Upper lobe of left lung (tissue), 6 donors: ENCODE measurements around the gene SPDEF. TPM values are rescaled to one million over a fixed set of nuclear protein-coding genes. Genes with fewer than 3 reads are reported as not detected.

Source experiments
- ATAC-seq, 2 donors: fragments of 200-7000 bp; cut with Tn5 transposase; one replicate each; pipeline ENCODE4 v1.9.1; 2022; ENCODE audit warnings: mild to moderate bottlenecking in 2 of 2, moderate library complexity in 2 of 2; ENCODE audit not compliant: low FRiP score in 2 of 2
- DNase-seq, 2 donors: peaks; one replicate each; pipeline ENCODE4 v3.0.0-alpha.2; 2019 to 2020
- H3K27ac ChIP-seq, 4 donors: fragments of 200-600 bp; sonication (generic); one replicate each; pipeline ENCODE4 v1.5.1; 2016 to 2019
- H3K27me3 ChIP-seq, 4 donors: fragments of 200-600 bp; sonication (generic); one replicate each; pipeline ENCODE4 v1.5.1; 2017 to 2019
- H3K36me3 ChIP-seq, 4 donors: fragments of 200-600 bp; sonication (generic); one replicate each; pipeline ENCODE4 v1.5.1; 2016 to 2019
- H3K4me1 ChIP-seq, 4 donors: fragments of 200-600 bp; sonication (generic); one replicate each; pipeline ENCODE4 v1.5.1; 2018 to 2019
- H3K4me3 ChIP-seq, 4 donors: fragments of 200-600 bp; sonication (generic); one replicate each; pipeline ENCODE4 v1.5.1; 2017 to 2019; ENCODE audit warnings: mild to moderate bottlenecking in 2 of 4, moderate library complexity in 1 of 4
- H3K9me3 ChIP-seq, 4 donors: fragments of 200-600 bp; sonication (generic); one replicate each; pipeline ENCODE4 v1.5.1; 2018 to 2019
- EP300 ChIP-seq, 4 donors: sonication (generic); formaldehyde crosslinking; IDR thresholded peaks; one replicate each; pipeline ENCODE4 v1.5.1; 2017; ENCODE audit warnings: antibody characterized with exemption in 4 of 4, control low read depth in 2 of 4
- POLR2A ChIP-seq, 4 donors: fragments of 450-650 bp; IDR thresholded peaks; one replicate each; pipeline ENCODE4 v1.5.1; 2016 to 2017; ENCODE audit warnings: antibody characterized with exemption in 4 of 4, mild to moderate bottlenecking in 2 of 4
- POLR2AphosphoS5 ChIP-seq, 2 donors: sonication (generic); formaldehyde crosslinking; IDR thresholded peaks; one replicate each; pipeline ENCODE4 v1.5.1; 2017; ENCODE audit warnings: antibody characterized with exemption in 2 of 2
- WGBS, 2 donors: methylation state at CpG; one replicate each; pipeline ENCODE4 v1.1.5; 2017 to 2018; 5-methylcytosine and 5-hydroxymethylcytosine counted together
- total RNA-seq, 6 donors: library from RNA; depleted of rRNA in 4 of 6; stranded (reverse); fragments of >200 nt in 4 of 6; gene quantifications; one replicate each; pipeline versions ENCODE4 v1.1.0 to v1.2.1, GENCODE V29; 2016 to 2021
- TF ChIP-seq, protein P1 (sequence below), 6 experiments: fragments of 450-650 bp in 4 of 6; fragments of 200-600 bp in 2 of 6; sonication (generic) in 2 of 6; IDR thresholded peaks; one replicate each; pipeline ENCODE4 v1.5.1; 2016 to 2019; ENCODE audit warnings: antibody characterized with exemption in 6 of 6
- donor health status: DM: no; HTN: no; CAD: no; lungs with moderate emphysema.
- donor health status: DM: no; HTN: yes; CAD: no; lungs with severe emphysema.

SPDEF gene
- total RNA-seq, 6 donors from 2014 or later: 0.61 to 5.2 (median 3.8) TPM

DNA sequence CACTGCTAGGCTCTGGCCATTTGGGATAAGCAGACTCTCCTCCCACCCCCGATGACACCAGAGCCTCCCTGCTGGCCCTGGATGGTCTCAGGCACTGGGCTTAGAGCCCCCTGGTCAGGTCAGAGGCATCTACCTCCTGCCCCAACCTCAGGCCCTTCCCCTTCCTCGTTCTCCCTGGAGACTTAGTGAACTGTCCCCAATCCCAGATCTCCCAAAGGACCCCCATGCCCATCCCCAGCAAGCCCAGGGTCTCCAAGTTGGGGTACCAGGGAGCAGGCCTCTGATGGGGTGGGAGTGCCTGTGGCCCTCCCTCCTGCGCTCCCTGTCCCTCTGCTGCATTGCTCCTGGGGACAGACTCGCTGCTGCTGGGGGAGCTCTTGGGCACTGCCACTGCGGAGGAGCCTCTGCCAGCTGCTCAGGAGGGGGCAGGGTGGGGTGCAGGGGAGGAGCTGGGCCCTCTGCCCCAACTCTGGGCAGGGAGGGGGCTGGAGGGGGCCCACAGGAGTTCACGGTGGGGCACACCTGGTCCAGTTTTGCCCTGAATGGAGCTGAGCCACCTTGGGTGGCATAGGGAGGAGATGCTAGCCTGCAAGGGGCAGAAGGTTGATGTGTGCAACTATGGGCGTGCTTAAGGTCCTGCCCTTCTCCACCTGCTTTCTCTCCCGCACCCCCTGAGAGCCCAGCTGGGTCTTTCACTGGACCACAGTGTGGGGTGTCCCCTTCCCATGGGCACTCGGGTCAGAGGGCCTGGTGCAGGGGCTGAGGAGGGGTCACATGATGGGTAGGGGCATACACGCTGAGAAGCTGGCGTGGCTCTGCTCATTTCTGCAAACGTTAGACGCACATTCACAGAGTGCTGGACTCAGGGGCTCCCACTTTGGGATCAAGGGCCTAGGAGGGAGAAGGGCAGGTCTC, 40.4 kb downstream of the SPDEF start:
- H3K27me3 ChIP-seq: peaks cover 0 to 6% (median 0%) of the 10 kb centered on the region in 4 donors
- TF ChIP-seq POLR2A (IDR thresholded peaks at IDR 0.05) (no peak), POLR2AphosphoS5 (IDR thresholded peaks at IDR 0.05) (no peak), EP300 (IDR thresholded peaks at IDR 0.05) (no peak)
- TF ChIP-seq, protein P1, sequence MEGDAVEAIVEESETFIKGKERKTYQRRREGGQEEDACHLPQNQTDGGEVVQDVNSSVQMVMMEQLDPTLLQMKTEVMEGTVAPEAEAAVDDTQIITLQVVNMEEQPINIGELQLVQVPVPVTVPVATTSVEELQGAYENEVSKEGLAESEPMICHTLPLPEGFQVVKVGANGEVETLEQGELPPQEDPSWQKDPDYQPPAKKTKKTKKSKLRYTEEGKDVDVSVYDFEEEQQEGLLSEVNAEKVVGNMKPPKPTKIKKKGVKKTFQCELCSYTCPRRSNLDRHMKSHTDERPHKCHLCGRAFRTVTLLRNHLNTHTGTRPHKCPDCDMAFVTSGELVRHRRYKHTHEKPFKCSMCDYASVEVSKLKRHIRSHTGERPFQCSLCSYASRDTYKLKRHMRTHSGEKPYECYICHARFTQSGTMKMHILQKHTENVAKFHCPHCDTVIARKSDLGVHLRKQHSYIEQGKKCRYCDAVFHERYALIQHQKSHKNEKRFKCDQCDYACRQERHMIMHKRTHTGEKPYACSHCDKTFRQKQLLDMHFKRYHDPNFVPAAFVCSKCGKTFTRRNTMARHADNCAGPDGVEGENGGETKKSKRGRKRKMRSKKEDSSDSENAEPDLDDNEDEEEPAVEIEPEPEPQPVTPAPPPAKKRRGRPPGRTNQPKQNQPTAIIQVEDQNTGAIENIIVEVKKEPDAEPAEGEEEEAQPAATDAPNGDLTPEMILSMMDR (IDR thresholded peaks at IDR 0.05): no peak
- H3K4me3 ChIP-seq: no peak overlapping the region
- H3K27ac ChIP-seq: no peak overlapping the region
- WGBS, 2 donors: 80 to 90% methylated on average over 5 to 11 of the region's 13 CpGs
- DNase-seq: no peak
- no peaks in the 10 kb centered on the region for H3K36me3 ChIP-seq
- H3K9me3 ChIP-seq: no peaks in the 10 kb centered on the region
- H3K4me1 ChIP-seq: peaks cover 0 to 5% (median 0%) of the 10 kb centered on the region in 4 donors
- ATAC-seq: no peak

- Histone ChIP-seq H3K27ac (no peak overlapping the region), H3K4me3 (no peak overlapping the region), H3K36me3 (no peaks in the 10 kb centered on the region), H3K27me3 (peaks cover 0 to 6% (median 0%) of the 10 kb centered on the region in 4 donors), H3K4me1 (peaks cover 0 to 5% (median 0%) of the 10 kb centered on the region in 4 donors), H3K9me3 (no peaks in the 10 kb centered on the region)
- TF ChIP-seq EP300 (IDR thresholded peaks at IDR 0.05) (no peak), POLR2A (IDR thresholded peaks at IDR 0.05) (no peak), POLR2AphosphoS5 (IDR thresholded peaks at IDR 0.05) (no peak)
- TF ChIP-seq, protein P1 (IDR thresholded peaks at IDR 0.05): peak in 1 of 6 experiments; percentile 8
- no peak for ATAC-seq
- peak in 1 of 2 donors; percentile 78 for DNase-seq
- 12 to 31% methylated on average over 22 to 32 of the region's 34 CpGs for WGBS, 2 donors
Observed at GRCh38 chr6:34514593-34515472, 41.3 kb downstream of the SPDEF start.

- DNase-seq: no peak
Observed at GRCh38 chr6:34514112-34514511, 42.0 kb downstream of the SPDEF start.

GRCh38 chr6:34513646-34514045, 42.5 kb downstream of the SPDEF start:
- WGBS, 2 donors: 95% methylated on average over 4 of the region's 4 CpGs
- no peaks in the 10 kb centered on the region for H3K36me3 ChIP-seq
- peaks cover 0 to 5% (median 0%) of the 10 kb centered on the region in 4 donors for H3K9me3 ChIP-seq
- no peak overlapping the region for H3K4me3 ChIP-seq
- no peak for TF ChIP-seq POLR2AphosphoS5 (IDR thresholded peaks at IDR 0.05)
- no peak for TF ChIP-seq POLR2A (IDR thresholded peaks at IDR 0.05)
- no peak for TF ChIP-seq EP300 (IDR thresholded peaks at IDR 0.05)
- TF ChIP-seq, protein P1 (IDR thresholded peaks at IDR 0.05): no peak
- H3K27ac ChIP-seq: no peak overlapping the region
- no peak for DNase-seq
- peak in 1 of 2 donors; percentile 6 for ATAC-seq
- H3K4me1 ChIP-seq: peaks cover 0 to 5% (median 0%) of the 10 kb centered on the region in 4 donors
- H3K27me3 ChIP-seq: peaks cover 0 to 6% (median 0%) of the 10 kb centered on the region in 4 donors

More at GRCh38 chr6:34514112-34514511, 42.0 kb downstream of the SPDEF start:
- ATAC-seq: no peak
- H3K4me1 ChIP-seq: peaks cover 0 to 5% (median 0%) of the 10 kb centered on the region in 4 donors
- peaks cover 0 to 6% (median 0%) of the 10 kb centered on the region in 4 donors for H3K27me3 ChIP-seq
- no peak overlapping the region for H3K27ac ChIP-seq
- peaks cover 0 to 5% (median 0%) of the 10 kb centered on the region in 4 donors for H3K9me3 ChIP-seq
- WGBS, 2 donors: 84 to 86% methylated on average over 5 to 8 of the region's 8 CpGs
- H3K4me3 ChIP-seq: no peak overlapping the region
- H3K36me3 ChIP-seq: no peaks in the 10 kb centered on the region
- TF ChIP-seq POLR2AphosphoS5 (IDR thresholded peaks at IDR 0.05) (no peak), EP300 (IDR thresholded peaks at IDR 0.05) (no peak), POLR2A (IDR thresholded peaks at IDR 0.05) (no peak)
- TF ChIP-seq, protein P1 (IDR thresholded peaks at IDR 0.05): no peak
